Liver (tissue), 9 donors: ENCODE results near the gene OTOP2. TPM values are rescaled to one million over a fixed set of nuclear protein-coding genes. Genes with fewer than 3 reads are reported as not detected.
"Not testable (repeated sequence)": the region's sequence is repeated elsewhere in the genome, so short reads cannot be mapped to it uniquely, and the experiment has no call there.

Source experiments
- DNase-seq: peaks from one replicate; pipeline ENCODE4 v3.0.0-alpha.2; 2017; ENCODE audit warnings: low spot score
- H3K27ac ChIP-seq, 2 donors: one replicate each; pipeline ENCODE4 v1.7.0; 2013; ENCODE audit warnings: inconsistent platforms in 2 of 2, low read length in 2 of 2, control low read depth in 1 of 2, low read depth in 1 of 2, mild to moderate bottlenecking in 1 of 2
- H3K27me3 ChIP-seq, 4 donors: one replicate each; pipeline versions ENCODE4 v1.6.1 to v1.7.0; 2013; ENCODE audit warnings: low read length in 3 of 4, inconsistent platforms in 1 of 4, mild to moderate bottlenecking in 1 of 4, moderate library complexity in 1 of 4; ENCODE audit not compliant: control insufficient read depth in 4 of 4, insufficient read depth in 4 of 4
- H3K36me3 ChIP-seq, 4 donors: one replicate each; pipeline versions ENCODE4 v1.6.1 to v1.7.0; 2013; ENCODE audit warnings: low read length in 3 of 4, mild to moderate bottlenecking in 3 of 4, low read depth in 1 of 4, moderate library complexity in 1 of 4; ENCODE audit not compliant: control insufficient read depth in 4 of 4, insufficient read depth in 3 of 4
- H3K4me1 ChIP-seq, 4 donors: one replicate each; pipeline versions ENCODE4 v1.6.1 to v1.7.0; 2013; ENCODE audit warnings: low read length in 3 of 4, mild to moderate bottlenecking in 3 of 4, moderate library complexity in 1 of 4; ENCODE audit not compliant: control insufficient read depth in 4 of 4, insufficient read depth in 4 of 4
- H3K4me3 ChIP-seq, 3 donors: one replicate each; pipeline versions ENCODE4 v1.6.1 to v1.7.0; 2013; ENCODE audit warnings: low read length in 3 of 3, control low read depth in 1 of 3, low read depth in 1 of 3, mild to moderate bottlenecking in 1 of 3
- H3K9ac ChIP-seq, 2 donors: one replicate each; pipeline ENCODE4 v1.7.0; 2013; ENCODE audit warnings: low read length in 2 of 2, mild to moderate bottlenecking in 2 of 2, moderate library complexity in 2 of 2, control low read depth in 1 of 2, low read depth in 1 of 2
- H3K9me3 ChIP-seq, 4 donors: one replicate each; pipeline versions ENCODE4 v1.6.1 to v1.7.0; 2013; ENCODE audit warnings: low read length in 3 of 4; ENCODE audit not compliant: control insufficient read depth in 4 of 4
- HNF4A ChIP-seq, 2 donors: conservative IDR thresholded peaks; 2 replicates each; pipeline ENCODE4 v1.6.1; 2016; ENCODE audit warnings: antibody characterized with exemption in 2 of 2, mild to moderate bottlenecking in 2 of 2
- JUND ChIP-seq, 2 donors: IDR thresholded peaks; 2 replicates each; pipeline ENCODE4 v1.6.1; 2016; ENCODE audit warnings: antibody characterized with exemption in 2 of 2
- ZBTB33 ChIP-seq: IDR thresholded peaks from 2 replicates; pipeline ENCODE4 v1.6.1; 2016; ENCODE audit warnings: antibody characterized with exemption
- WGBS: extraction: QIAGEN DNeasy Blood & Tissue Kit; methylation state at CpG from one replicate; pipeline ENCODE4 v1.1.7; 2013; 5-methylcytosine and 5-hydroxymethylcytosine counted together
- polyA plus RNA-seq, 2 donors: library from polyadenylated mRNA; stranded (reverse) in 1 of 2; unstranded in 1 of 2; fragments of 200-250 nt in 1 of 2; fragments of >200 nt in 1 of 2; fragmentation: Nextera tagmentation in 1 of 2; extraction: Ambion mirVana in 1 of 2; gene quantifications; one replicate each; pipeline versions ENCODE4 v1.2.1 to v1.2.3, GENCODE V29; 2013 to 2015
- total RNA-seq, 2 donors: library from RNA; depleted of rRNA; stranded (reverse); fragments of >200 nt; gene quantifications; one replicate each; pipeline ENCODE4 v1.2.3, GENCODE V29; 2014
- TF ChIP-seq, protein P1 (sequence below): IDR thresholded peaks from 2 replicates; pipeline ENCODE4 v1.6.1; 2016; ENCODE audit warnings: antibody characterized with exemption, mild to moderate bottlenecking
- TF ChIP-seq, protein P2 (sequence below): fragments of 150-350 bp; IDR thresholded peaks from 2 replicates; pipeline ENCODE4 v1.5.1; 2017; ENCODE audit warnings: improper control_type of control experiment, low read depth, low read length; ENCODE audit not compliant: missing input control
- donor health status: healthy.
- donor health status: healthy.
- donor health status: healthy.
- donor health status: healthy.
- donor health status: healthy.

Gene OTOP2
- total and polyA plus RNA-seq, 4 donors, result not detected

DNA sequence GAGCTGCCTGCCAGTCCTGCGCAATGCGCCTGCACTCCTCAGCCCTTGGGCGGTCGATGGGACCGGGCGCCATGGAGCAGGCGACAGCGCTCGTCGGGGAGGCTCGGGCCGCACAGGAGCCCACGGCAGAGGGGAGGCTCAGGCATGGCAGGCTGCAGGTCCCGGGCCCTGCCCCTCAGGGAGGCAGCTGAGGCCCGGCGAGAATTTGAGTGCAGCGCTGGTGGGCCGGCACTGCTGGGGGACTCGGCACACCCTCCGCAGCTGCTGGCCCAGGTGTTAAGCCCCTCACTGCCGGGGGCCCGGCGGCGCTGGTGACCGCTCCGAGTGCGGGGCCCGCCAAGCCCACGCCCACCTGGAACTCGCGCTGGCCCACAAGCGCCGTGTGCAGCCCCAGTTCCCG, 17.1 kb upstream of the OTOP2 start:
- Histone ChIP-seq H3K36me3 (no peaks in the 10 kb centered on the region), H3K4me3 (no peak overlapping the region), H3K27me3 (peaks cover 0 to 3% (median under 1%) of the 10 kb centered on the region in 4 donors), H3K27ac (no peak overlapping the region), H3K9ac (no peak overlapping the region), H3K4me1 (no peaks in the 10 kb centered on the region), H3K9me3 (no peaks in the 10 kb centered on the region)
- DNase-seq, result no peak
- TF ChIP-seq ZBTB33 (no peak), HNF4A (conservative IDR thresholded peaks at IDR 0.05) (no peak), JUND (IDR thresholded peaks at IDR 0.05) (no peak)
- TF ChIP-seq, protein P1, sequence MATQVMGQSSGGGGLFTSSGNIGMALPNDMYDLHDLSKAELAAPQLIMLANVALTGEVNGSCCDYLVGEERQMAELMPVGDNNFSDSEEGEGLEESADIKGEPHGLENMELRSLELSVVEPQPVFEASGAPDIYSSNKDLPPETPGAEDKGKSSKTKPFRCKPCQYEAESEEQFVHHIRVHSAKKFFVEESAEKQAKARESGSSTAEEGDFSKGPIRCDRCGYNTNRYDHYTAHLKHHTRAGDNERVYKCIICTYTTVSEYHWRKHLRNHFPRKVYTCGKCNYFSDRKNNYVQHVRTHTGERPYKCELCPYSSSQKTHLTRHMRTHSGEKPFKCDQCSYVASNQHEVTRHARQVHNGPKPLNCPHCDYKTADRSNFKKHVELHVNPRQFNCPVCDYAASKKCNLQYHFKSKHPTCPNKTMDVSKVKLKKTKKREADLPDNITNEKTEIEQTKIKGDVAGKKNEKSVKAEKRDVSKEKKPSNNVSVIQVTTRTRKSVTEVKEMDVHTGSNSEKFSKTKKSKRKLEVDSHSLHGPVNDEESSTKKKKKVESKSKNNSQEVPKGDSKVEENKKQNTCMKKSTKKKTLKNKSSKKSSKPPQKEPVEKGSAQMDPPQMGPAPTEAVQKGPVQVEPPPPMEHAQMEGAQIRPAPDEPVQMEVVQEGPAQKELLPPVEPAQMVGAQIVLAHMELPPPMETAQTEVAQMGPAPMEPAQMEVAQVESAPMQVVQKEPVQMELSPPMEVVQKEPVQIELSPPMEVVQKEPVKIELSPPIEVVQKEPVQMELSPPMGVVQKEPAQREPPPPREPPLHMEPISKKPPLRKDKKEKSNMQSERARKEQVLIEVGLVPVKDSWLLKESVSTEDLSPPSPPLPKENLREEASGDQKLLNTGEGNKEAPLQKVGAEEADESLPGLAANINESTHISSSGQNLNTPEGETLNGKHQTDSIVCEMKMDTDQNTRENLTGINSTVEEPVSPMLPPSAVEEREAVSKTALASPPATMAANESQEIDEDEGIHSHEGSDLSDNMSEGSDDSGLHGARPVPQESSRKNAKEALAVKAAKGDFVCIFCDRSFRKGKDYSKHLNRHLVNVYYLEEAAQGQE, result no peak
- TF ChIP-seq, protein P2, sequence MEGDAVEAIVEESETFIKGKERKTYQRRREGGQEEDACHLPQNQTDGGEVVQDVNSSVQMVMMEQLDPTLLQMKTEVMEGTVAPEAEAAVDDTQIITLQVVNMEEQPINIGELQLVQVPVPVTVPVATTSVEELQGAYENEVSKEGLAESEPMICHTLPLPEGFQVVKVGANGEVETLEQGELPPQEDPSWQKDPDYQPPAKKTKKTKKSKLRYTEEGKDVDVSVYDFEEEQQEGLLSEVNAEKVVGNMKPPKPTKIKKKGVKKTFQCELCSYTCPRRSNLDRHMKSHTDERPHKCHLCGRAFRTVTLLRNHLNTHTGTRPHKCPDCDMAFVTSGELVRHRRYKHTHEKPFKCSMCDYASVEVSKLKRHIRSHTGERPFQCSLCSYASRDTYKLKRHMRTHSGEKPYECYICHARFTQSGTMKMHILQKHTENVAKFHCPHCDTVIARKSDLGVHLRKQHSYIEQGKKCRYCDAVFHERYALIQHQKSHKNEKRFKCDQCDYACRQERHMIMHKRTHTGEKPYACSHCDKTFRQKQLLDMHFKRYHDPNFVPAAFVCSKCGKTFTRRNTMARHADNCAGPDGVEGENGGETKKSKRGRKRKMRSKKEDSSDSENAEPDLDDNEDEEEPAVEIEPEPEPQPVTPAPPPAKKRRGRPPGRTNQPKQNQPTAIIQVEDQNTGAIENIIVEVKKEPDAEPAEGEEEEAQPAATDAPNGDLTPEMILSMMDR, result no peak
- WGBS, result 94% methylated on average over 34 of the region's 34 CpGs

DNA sequence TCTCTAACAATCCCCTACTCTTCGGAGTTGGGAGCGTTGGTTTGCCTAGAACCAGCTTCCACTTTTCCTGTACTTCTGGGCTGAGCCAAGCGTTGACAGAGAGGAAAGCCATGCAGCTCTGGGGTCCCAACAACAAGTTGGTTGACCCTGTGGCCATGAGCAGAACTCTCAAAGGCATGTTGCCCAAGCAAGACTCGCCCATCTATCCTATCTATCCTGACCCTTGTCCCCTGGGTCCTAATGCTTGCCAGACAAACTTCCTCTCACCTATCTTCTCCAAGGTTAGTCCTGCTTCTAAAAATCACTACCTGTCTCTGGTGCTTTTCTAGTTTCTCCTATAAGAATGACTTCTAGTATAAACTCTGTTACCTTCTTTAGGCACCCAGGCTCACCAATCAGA, 15.0 kb upstream of the OTOP2 start:
- H3K27ac ChIP-seq, H3K27me3 ChIP-seq, H3K9me3 ChIP-seq, H3K36me3 ChIP-seq, H3K9ac ChIP-seq, DNase-seq, H3K4me1 ChIP-seq, H3K4me3 ChIP-seq: not testable (repeated sequence)
- 69% methylated on average over 4 of the region's 4 CpGs for WGBS

- not testable (repeated sequence) for H3K27ac ChIP-seq, H3K4me3 ChIP-seq, H3K9me3 ChIP-seq, H3K27me3 ChIP-seq, H3K9ac ChIP-seq, DNase-seq, H3K36me3 ChIP-seq, H3K4me1 ChIP-seq
- whole genome bisulfite sequencing, result 68% methylated on average over 8 of the region's 8 CpGs
Observed at GRCh38 chr17:74911423-74911822, 12.7 kb upstream of the OTOP2 start.
